SU-DHL-6 (cell line): Measurements from ENCODE around the gene SLC22A1.

Experiments used
- H2AFZ ChIP-seq: fragments of 200-600 bp; sonication (generic); 2 replicates; pipeline ENCODE4 v1.6.1; 2014; ENCODE audit warnings: low read depth, mild to moderate bottlenecking, moderate library complexity, mixed read lengths, antibody characterized with exemption, low read length; ENCODE audit not compliant: severe bottlenecking
- H3F3A ChIP-seq: fragments of 200-600 bp; shearing (Covaris generic); 2 replicates; pipeline ENCODE4 v1.6.0; 2016; ENCODE audit warnings: antibody characterized with exemption, mild to moderate bottlenecking; ENCODE audit not compliant: insufficient read depth
- H3K27ac ChIP-seq: fragments of 200-600 bp; sonication (generic); 2 replicates; pipeline ENCODE4 v1.5.1; 2016; ENCODE audit warnings: low read depth, mild to moderate bottlenecking, low read length, moderate library complexity, mixed read lengths
- H3K27me3 ChIP-seq: fragments of 200-600 bp; sonication (generic), shearing (Covaris generic); 2 replicates; pipeline ENCODE4 v1.6.0; 2014; ENCODE audit warnings: mild to moderate bottlenecking, low read length
- H3K36me3 ChIP-seq: fragments of 200-600 bp; sonication (generic); 2 replicates; pipeline ENCODE4 v1.6.1; 2014; ENCODE audit warnings: mild to moderate bottlenecking, low read length, mixed read lengths
- H3K4me2 ChIP-seq: fragments of 300-600, 200-600 bp; shearing (Covaris generic), sonication (generic); 2 replicates; pipeline ENCODE4 v1.6.0; 2014; ENCODE audit warnings: low read length, low read depth, mild to moderate bottlenecking; ENCODE audit not compliant: poor library complexity, severe bottlenecking
- H3K4me3 ChIP-seq: fragments of 200-600 bp; sonication (generic); 2 replicates; pipeline ENCODE4 v1.5.1; 2014; ENCODE audit warnings: antibody characterized with exemption, low read length, mild to moderate bottlenecking, mixed read lengths; ENCODE audit not compliant: insufficient read depth, poor library complexity, severe bottlenecking
- H3K79me2 ChIP-seq: fragments of 200-600 bp; sonication (generic); 2 replicates; pipeline ENCODE4 v1.6.1; 2014; ENCODE audit warnings: mild to moderate bottlenecking, low read length, moderate library complexity; ENCODE audit not compliant: insufficient read depth
- H3K9ac ChIP-seq: fragments of 200-600 bp; sonication (generic); 2 replicates; pipeline ENCODE4 v1.7.0; 2014; ENCODE audit warnings: mild to moderate bottlenecking, low read length
- H3K9me2 ChIP-seq: fragments of 200-600 bp; sonication (generic); replicated peaks from 2 replicates; pipeline ENCODE4 v1.6.1; 2014; ENCODE audit warnings: low read length; ENCODE audit not compliant: insufficient read depth
- H3K9me3 ChIP-seq: fragments of 200-600 bp; sonication (generic); 2 replicates; pipeline ENCODE4 v1.6.1; 2014; ENCODE audit warnings: low read length, mixed read lengths; ENCODE audit not compliant: insufficient read depth
- H4K20me1 ChIP-seq: fragments of 200-600 bp; sonication (generic); 2 replicates; pipeline ENCODE4 v1.6.1; 2014; ENCODE audit warnings: low read depth, mild to moderate bottlenecking, antibody characterized with exemption, low read length, moderate library complexity, mixed read lengths
- EZH2phosphoT487 ChIP-seq: fragments of 200-600 bp; sonication (generic), shearing (Covaris generic); conservative IDR thresholded peaks from 2 replicates; pipeline ENCODE4 v1.6.1; 2018; ENCODE audit warnings: mild to moderate bottlenecking, antibody characterized with exemption, low read length, moderate library complexity, mixed read lengths
- TF ChIP-seq, protein P1 (sequence below): fragments of 200-600 bp; sonication (generic); IDR thresholded peaks from one replicate; pipeline ENCODE4 v1.5.1; 2017; ENCODE audit warnings: antibody characterized with exemption, mild to moderate bottlenecking, low read length, moderate library complexity; ENCODE audit not compliant: insufficient read depth, poor library complexity, severe bottlenecking

The SLC22A1 gene

DNA sequence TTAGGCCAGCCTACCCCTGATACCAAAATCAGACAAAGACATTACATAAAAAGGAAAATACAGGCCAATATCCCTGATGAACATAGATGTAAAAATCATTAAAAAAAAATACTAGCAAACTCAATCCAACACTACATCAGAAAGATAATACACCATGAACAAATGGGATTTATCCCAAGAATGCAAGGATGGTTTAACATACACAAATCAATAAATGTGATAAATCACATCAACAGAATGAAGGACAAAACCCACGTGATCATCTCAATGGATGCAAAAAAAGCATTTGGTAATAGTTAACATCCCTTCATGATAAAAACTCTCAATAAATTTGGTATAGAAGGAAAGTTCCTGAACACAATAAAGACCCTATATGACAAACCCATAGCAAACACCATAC, 73.2 kb downstream of the SLC22A1 start:
- no peak overlapping the region for H3K4me2 ChIP-seq
- no peaks in the 10 kb centered on the region for H4K20me1 ChIP-seq
- no peak overlapping the region for H3K4me3 ChIP-seq
- no peaks in the 10 kb centered on the region for H3K9me3 ChIP-seq
- no peak overlapping the region for H3K9ac ChIP-seq
- H2AFZ ChIP-seq = no peak overlapping the region
- no peaks in the 10 kb centered on the region for H3K9me2 ChIP-seq
- no peaks in the 10 kb centered on the region for H3K79me2 ChIP-seq
- no peaks in the 10 kb centered on the region for H3K36me3 ChIP-seq
- no peaks in the 10 kb centered on the region for H3K27me3 ChIP-seq
- H3F3A ChIP-seq = no peaks in the 10 kb centered on the region
- no peak overlapping the region for H3K27ac ChIP-seq
- TF ChIP-seq EZH2phosphoT487 = no peak
- TF ChIP-seq, protein P1, sequence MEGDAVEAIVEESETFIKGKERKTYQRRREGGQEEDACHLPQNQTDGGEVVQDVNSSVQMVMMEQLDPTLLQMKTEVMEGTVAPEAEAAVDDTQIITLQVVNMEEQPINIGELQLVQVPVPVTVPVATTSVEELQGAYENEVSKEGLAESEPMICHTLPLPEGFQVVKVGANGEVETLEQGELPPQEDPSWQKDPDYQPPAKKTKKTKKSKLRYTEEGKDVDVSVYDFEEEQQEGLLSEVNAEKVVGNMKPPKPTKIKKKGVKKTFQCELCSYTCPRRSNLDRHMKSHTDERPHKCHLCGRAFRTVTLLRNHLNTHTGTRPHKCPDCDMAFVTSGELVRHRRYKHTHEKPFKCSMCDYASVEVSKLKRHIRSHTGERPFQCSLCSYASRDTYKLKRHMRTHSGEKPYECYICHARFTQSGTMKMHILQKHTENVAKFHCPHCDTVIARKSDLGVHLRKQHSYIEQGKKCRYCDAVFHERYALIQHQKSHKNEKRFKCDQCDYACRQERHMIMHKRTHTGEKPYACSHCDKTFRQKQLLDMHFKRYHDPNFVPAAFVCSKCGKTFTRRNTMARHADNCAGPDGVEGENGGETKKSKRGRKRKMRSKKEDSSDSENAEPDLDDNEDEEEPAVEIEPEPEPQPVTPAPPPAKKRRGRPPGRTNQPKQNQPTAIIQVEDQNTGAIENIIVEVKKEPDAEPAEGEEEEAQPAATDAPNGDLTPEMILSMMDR = no peak

DNA sequence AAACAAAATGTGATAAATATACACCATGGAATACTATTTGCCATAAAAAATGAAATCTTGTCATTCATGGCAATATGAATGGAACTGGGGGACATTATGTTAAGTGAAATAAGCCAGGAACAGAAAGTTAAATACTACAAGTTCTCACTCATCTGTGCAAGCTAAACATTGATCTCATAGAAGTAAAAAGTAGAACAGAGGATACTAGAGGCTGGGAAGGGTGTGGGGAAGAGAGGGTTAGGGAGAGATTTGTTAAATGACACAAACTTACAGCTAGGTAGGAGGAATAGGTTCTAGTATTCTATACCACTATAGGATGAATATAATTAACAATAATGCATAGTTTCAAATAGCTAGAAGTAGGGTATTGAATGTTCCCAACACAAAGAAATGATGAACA, 76.0 kb downstream of the SLC22A1 start:
- Histone ChIP-seq H3K36me3 (no peaks in the 10 kb centered on the region), H3K4me3 (no peak overlapping the region), H3K9me2 (no peaks in the 10 kb centered on the region), H3K9ac (no peak overlapping the region), H2AFZ (no peak overlapping the region), H3K4me2 (no peak overlapping the region), H3K27me3 (no peaks in the 10 kb centered on the region), H3K9me3 (no peaks in the 10 kb centered on the region), H3K79me2 (no peaks in the 10 kb centered on the region), H4K20me1 (no peaks in the 10 kb centered on the region), H3K27ac (no peak overlapping the region), H3F3A (no peaks in the 10 kb centered on the region)
- TF ChIP-seq, protein P1 = no peak
- no peak for TF ChIP-seq EZH2phosphoT487

DNA sequence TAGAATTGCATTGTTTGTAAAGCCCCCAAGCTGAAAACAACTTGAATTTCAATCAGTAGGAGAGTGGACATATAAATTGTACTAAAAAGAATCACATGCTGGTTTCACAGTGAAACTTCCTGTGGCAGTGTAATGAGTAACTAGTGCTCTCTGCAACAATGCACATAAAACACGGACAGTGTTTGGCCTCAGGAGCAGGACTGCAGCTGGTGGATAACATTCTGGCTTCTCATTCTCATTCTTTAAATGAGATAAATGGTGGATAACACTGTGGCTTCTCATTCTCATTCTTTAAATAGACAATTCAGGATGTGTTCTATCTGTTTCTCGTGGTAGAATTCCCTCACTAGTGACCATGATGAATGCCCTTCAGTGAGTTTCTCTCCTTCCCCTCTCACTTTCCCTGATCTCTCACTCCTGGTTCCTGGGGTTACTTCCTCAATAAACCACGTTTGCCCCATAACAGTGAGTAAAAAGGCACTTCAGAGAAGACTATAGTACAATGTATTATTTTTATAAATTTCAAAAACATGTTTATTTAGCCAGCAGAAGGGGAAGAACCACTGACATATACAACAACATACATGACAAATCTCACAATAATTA, 77.1 kb downstream of the SLC22A1 start:
- H3K4me2 ChIP-seq = no peak overlapping the region
- H3K36me3 ChIP-seq = no peaks in the 10 kb centered on the region
- no peak for TF ChIP-seq EZH2phosphoT487
- TF ChIP-seq, protein P1 = no peak
- no peak overlapping the region for H2AFZ ChIP-seq
- no peaks in the 10 kb centered on the region for H3K9me2 ChIP-seq
- no peaks in the 10 kb centered on the region for H3K79me2 ChIP-seq
- H3K27me3 ChIP-seq = no peaks in the 10 kb centered on the region
- no peaks in the 10 kb centered on the region for H3K9me3 ChIP-seq
- no peaks in the 10 kb centered on the region for H4K20me1 ChIP-seq
- H3K4me3 ChIP-seq = no peak overlapping the region
- no peak overlapping the region for H3K27ac ChIP-seq
- H3K9ac ChIP-seq = no peak overlapping the region
- no peaks in the 10 kb centered on the region for H3F3A ChIP-seq
